Stomach (tissue), 9 donors: ENCODE results near the gene FGA. TPM values are rescaled to one million over a fixed set of nuclear protein-coding genes. Genes with fewer than 3 reads are reported as not detected.

Experiments used
- DNase-seq, 2 donors: peaks; one replicate each; pipeline versions ENCODE4 v3.0.0 to v3.0.0-alpha.2; 2013 to 2019
- H3K27ac ChIP-seq, 5 donors: fragments of 200-600 bp in 4 of 5; sonication (generic) in 4 of 5; one replicate each; pipeline ENCODE4 v1.5.1; 2013 to 2019; ENCODE audit warnings: mild to moderate bottlenecking in 1 of 5, moderate library complexity in 1 of 5
- H3K27me3 ChIP-seq, 3 donors: fragments of 200-600 bp; sonication (generic); one replicate each; pipeline ENCODE4 v1.5.1; 2017 to 2019; ENCODE audit warnings: mixed run types in 1 of 3
- H3K36me3 ChIP-seq, 4 donors: fragments of 200-600 bp; sonication (generic); 1 replicate in 3 of 4; 2 replicates in 1 of 4; pipeline ENCODE4 v1.5.1; 2016 to 2019
- H3K4me1 ChIP-seq, 4 donors: fragments of 200-600 bp; sonication (generic); one replicate each; pipeline ENCODE4 v1.5.1; 2016 to 2019
- H3K4me3 ChIP-seq, 4 donors: fragments of 200-600 bp; sonication (generic) in 3 of 4; one replicate each; pipeline ENCODE4 v1.5.1; 2016 to 2019; ENCODE audit warnings: mild to moderate bottlenecking in 1 of 4
- H3K9me3 ChIP-seq, 4 donors: fragments of 200-600 bp; sonication (generic); one replicate each; pipeline ENCODE4 v1.5.1; 2016 to 2019
- EP300 ChIP-seq: sonication (generic); formaldehyde crosslinking; IDR thresholded peaks from one replicate; pipeline ENCODE4 v1.6.1; 2017; ENCODE audit warnings: antibody characterized with exemption
- POLR2A ChIP-seq, 4 donors: fragments of 450-650 bp; IDR thresholded peaks; one replicate each; pipeline ENCODE4 v1.6.1; 2016; ENCODE audit warnings: antibody characterized with exemption in 4 of 4, control low read depth in 2 of 4, mild to moderate bottlenecking in 1 of 4, moderate library complexity in 1 of 4
- POLR2AphosphoS5 ChIP-seq, 3 donors: sonication (generic); formaldehyde crosslinking; IDR thresholded peaks; one replicate each; pipeline ENCODE4 v1.6.1; 2016; ENCODE audit warnings: antibody characterized with exemption in 3 of 3
- WGBS, 5 donors: extraction: QIAGEN DNeasy Blood & Tissue Kit in 3 of 5; methylation state at CpG; one replicate each; pipeline versions ENCODE4 v1.1.5 to v1.1.7; 2013 to 2018; 5-methylcytosine and 5-hydroxymethylcytosine counted together
- intact Hi-C: fragments of 100-400 bp; cut with DNase I; formaldehyde crosslinking; loops from one replicate; pipeline ENCODE4 v1.15.1; 2023; ENCODE audit warnings: low total_unique reads
- polyA plus RNA-seq, 3 donors: library from polyadenylated mRNA; stranded (reverse); fragments of 200-250 nt; gene quantifications; one replicate each; pipeline ENCODE4 v1.2.3, GENCODE V29; 2013
- total RNA-seq, 5 donors: library from RNA; depleted of rRNA; stranded (reverse); fragments of >200 nt; gene quantifications; one replicate each; pipeline versions ENCODE4 v1.1.0 to v1.2.3, GENCODE V29; 2014 to 2016
- TF ChIP-seq, protein P1 (sequence below), 7 experiments: fragments of 450-650 bp in 4 of 7; fragments of 200-600 bp in 3 of 7; sonication (generic) in 3 of 7; IDR thresholded peaks; one replicate each; pipeline ENCODE4 v1.5.1; 2016 to 2019; ENCODE audit warnings: antibody characterized with exemption in 7 of 7, control low read depth in 2 of 7, mild to moderate bottlenecking in 1 of 7
- donor health status: healthy with polysubstance abuse.
- donor health status: Bipolar disorder and iron deficiency.
- donor health status: healthy.

The FGA gene
- total and polyA plus RNA-seq, 8 donors = 3.1 to 43.7 (median 8.0) TPM; not detected in 2

DNA sequence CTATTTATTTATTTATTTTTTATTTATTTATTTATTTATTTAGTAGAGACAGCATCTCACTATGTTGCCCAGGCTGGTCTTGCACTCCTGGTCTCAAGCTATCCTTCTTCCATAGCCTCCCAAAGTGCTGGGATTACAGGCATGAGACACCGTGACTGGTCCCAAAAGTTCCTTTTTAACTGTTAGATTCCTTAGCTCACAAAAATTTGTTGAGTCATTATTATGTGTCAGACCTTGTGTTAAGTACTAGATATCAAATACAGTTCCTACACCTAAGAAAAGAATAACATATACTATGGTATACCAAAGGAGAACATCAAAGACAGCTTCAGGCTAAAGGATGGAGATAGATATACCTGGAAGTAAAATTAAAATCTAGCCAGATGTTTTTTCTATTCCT, 11.6 kb downstream of the FGA start:
- Histone ChIP-seq H3K9me3 (no peaks in the 10 kb centered on the region), H3K36me3 (no peaks in the 10 kb centered on the region), H3K27me3 (peaks cover 0 to 8% (median 0%) of the 10 kb centered on the region in 3 donors), H3K27ac (no peak overlapping the region), H3K4me3 (no peak overlapping the region), H3K4me1 (no peaks in the 10 kb centered on the region)
- DNase-seq = no peak
- intact Hi-C loops = no loop called here
- TF ChIP-seq EP300 (no peak), POLR2A (IDR thresholded peaks at IDR 0.05) (no peak), POLR2AphosphoS5 (IDR thresholded peaks at IDR 0.05) (no peak)
- TF ChIP-seq, protein P1, sequence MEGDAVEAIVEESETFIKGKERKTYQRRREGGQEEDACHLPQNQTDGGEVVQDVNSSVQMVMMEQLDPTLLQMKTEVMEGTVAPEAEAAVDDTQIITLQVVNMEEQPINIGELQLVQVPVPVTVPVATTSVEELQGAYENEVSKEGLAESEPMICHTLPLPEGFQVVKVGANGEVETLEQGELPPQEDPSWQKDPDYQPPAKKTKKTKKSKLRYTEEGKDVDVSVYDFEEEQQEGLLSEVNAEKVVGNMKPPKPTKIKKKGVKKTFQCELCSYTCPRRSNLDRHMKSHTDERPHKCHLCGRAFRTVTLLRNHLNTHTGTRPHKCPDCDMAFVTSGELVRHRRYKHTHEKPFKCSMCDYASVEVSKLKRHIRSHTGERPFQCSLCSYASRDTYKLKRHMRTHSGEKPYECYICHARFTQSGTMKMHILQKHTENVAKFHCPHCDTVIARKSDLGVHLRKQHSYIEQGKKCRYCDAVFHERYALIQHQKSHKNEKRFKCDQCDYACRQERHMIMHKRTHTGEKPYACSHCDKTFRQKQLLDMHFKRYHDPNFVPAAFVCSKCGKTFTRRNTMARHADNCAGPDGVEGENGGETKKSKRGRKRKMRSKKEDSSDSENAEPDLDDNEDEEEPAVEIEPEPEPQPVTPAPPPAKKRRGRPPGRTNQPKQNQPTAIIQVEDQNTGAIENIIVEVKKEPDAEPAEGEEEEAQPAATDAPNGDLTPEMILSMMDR (IDR thresholded peaks at IDR 0.05) = no peak
- WGBS, 5 donors = 69 to 89% (median 81%) methylated on average over 1 of the region's 1 CpG

DNA sequence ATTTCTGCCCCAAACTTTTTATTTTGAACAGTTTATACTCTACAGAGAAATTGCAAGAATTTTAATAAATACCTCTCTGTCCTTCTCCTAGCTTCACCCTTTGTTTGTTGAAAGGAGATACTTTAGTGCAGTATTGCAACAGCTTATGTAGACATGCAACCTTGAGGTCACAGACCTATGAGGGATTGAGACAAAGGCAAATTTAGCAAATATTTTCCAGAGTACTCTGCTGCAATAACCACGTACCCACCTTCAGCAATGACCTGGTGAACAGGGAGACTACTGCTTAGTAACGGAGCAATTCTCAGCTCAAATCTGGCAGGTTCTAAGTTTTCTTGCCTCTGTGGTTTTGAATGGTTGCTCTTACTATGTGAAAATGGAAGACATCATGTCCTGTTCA, 13.2 kb downstream of the FGA start:
- Histone ChIP-seq H3K9me3 (no peaks in the 10 kb centered on the region), H3K4me3 (no peak overlapping the region), H3K36me3 (no peaks in the 10 kb centered on the region), H3K4me1 (no peaks in the 10 kb centered on the region), H3K27me3 (peaks cover 0 to 8% (median 0%) of the 10 kb centered on the region in 3 donors), H3K27ac (no peak overlapping the region)
- WGBS, 5 donors = 57 to 75% (median 67%) methylated on average over 2 of the region's 2 CpGs
- intact Hi-C loops = no loop called here
- DNase-seq = no peak
- TF ChIP-seq, protein P1 (IDR thresholded peaks at IDR 0.05) = no peak
- TF ChIP-seq POLR2A (IDR thresholded peaks at IDR 0.05) (no peak), POLR2AphosphoS5 (IDR thresholded peaks at IDR 0.05) (no peak), EP300 (no peak)

DNA sequence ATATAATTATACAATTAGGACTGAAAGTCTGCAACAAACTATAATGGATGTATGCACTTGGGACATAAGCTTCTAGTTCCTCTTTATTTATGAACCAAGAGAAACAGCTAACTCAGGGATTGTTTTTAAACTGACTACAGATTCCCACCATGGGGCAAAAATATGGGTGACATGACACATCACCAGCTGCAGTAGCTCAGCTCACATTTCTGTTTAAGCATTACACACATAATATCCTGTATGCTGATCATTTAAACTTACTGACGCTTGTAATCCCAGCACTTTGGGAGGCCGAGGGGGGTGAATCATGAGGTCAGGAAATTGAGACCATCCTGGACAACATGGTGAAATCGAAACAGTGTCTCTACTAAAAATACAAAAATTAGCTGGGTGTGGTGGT, 16.2 kb downstream of the FGA start:
- WGBS, 5 donors = 52 to 80% (median 71%) methylated on average over 3 of the region's 3 CpGs

DNA sequence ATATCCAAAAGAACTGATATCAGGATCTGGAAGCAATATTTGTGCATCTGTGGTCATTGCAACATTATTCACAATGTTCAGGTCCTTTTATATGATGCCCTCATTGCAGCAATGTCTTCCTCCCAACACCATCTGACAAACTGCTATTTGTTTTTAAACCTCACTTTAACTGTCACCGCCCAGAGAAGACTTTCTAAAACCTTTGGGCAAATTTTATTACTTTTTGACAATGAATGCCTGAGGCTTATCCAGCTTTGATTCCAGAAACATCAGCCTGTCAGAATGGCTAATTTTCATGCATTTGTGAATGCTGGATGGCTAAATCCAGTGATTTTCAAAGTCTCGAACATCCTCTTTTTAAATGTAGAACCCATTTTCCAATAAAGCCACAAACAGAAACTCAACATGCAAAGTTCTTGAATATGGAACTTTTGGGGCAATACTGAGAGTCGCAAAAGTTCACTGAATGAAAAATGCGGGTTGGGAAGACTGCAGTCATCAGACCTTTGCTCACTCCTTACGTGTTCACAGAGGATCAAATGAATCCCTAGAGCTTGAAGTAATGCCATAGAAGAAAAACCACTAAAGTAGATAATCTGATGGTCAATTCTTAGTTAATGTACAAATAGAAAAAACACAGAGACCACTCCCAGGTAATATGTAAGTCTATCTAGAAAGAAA, 17.2 kb downstream of the FGA start:
- TF ChIP-seq POLR2A (IDR thresholded peaks at IDR 0.05) = no peak
- TF ChIP-seq, protein P1 (IDR thresholded peaks at IDR 0.05) = no peak
- no peak for TF ChIP-seq POLR2AphosphoS5 (IDR thresholded peaks at IDR 0.05)
- no peak for TF ChIP-seq EP300
- Histone ChIP-seq H3K36me3 (no peaks in the 10 kb centered on the region), H3K9me3 (no peaks in the 10 kb centered on the region), H3K4me3 (no peak overlapping the region), H3K4me1 (no peaks in the 10 kb centered on the region), H3K27ac (no peak overlapping the region), H3K27me3 (peaks cover 0 to 8% (median 0%) of the 10 kb centered on the region in 3 donors)
- no peak for DNase-seq
- WGBS, 5 donors = 67 to 90% (median 80%) methylated on average over 5 of the region's 5 CpGs
- intact Hi-C loops = no loop called here

More for the DNA sequence above, 16.2 kb downstream of the FGA start:
- Histone ChIP-seq H3K27me3 (peaks cover 0 to 8% (median 0%) of the 10 kb centered on the region in 3 donors), H3K9me3 (no peaks in the 10 kb centered on the region), H3K4me1 (no peaks in the 10 kb centered on the region), H3K27ac (no peak overlapping the region), H3K4me3 (no peak overlapping the region), H3K36me3 (no peaks in the 10 kb centered on the region)
- TF ChIP-seq, protein P1 (IDR thresholded peaks at IDR 0.05) = no peak
- TF ChIP-seq POLR2AphosphoS5 (IDR thresholded peaks at IDR 0.05) = no peak
- TF ChIP-seq EP300 = no peak
- TF ChIP-seq POLR2A (IDR thresholded peaks at IDR 0.05) = no peak
- intact Hi-C loops = no loop called here
- no peak for DNase-seq
